ENCODE data around the gene ZSWIM6. TPM values are rescaled to one million over a fixed set of nuclear protein-coding genes. Genes with fewer than 3 reads are reported as not detected.

The ZSWIM6 gene
- total and polyA plus RNA-seq, 4 donors = 5.9 to 21.6 (median 13.3) TPM

- TF ChIP-seq CTCF (IDR thresholded peaks at IDR 0.05; ENCODE audit: control extremely low read depth, extremely low read depth) = no peak
- Histone ChIP-seq H3K4me1 (ENCODE audit: control insufficient read depth in 5 of 5, insufficient read depth in 5 of 5, low read length in 5 of 5) (peaks cover 2 to 19% (median 12%) of the 10 kb centered on the region in 5 donors), H3K27me3 (ENCODE audit: control insufficient read depth in 3 of 3, insufficient read depth in 3 of 3, low read length in 2 of 3) (no peaks in the 10 kb centered on the region), H3K4me3 (no peak overlapping the region), H3K9me3 (ENCODE audit: control insufficient read depth in 4 of 4, insufficient read depth in 3 of 4, low read length in 3 of 4) (no peaks in the 10 kb centered on the region), H3K27ac (ENCODE audit: low read depth in 1 of 2, low read length in 1 of 2) (no peak overlapping the region), H3K36me3 (ENCODE audit: control insufficient read depth in 4 of 4, insufficient read depth in 4 of 4, low read length in 4 of 4) (no peaks in the 10 kb centered on the region), H3K9ac (ENCODE audit: insufficient read depth in 1 of 2, low read length in 2 of 2) (no peak overlapping the region)
- ATAC-seq (ENCODE audit: insufficient read depth, low FRiP score) = peak; percentile 27
- DNase-seq = no peak
- WGBS, 2 donors = 64 to 70% methylated on average over 4 of the region's 4 CpGs
These were observed 10.0 kb downstream of the ZSWIM6 start for GRCh38 chr5:61342071-61342501.

GRCh38 chr5:61344187-61344944 lies 12.3 kb downstream of the ZSWIM6 start:
- Histone ChIP-seq H3K4me3 (no peak overlapping the region), H3K27ac (ENCODE audit: low read depth in 1 of 2, low read length in 1 of 2) (no peak overlapping the region), H3K4me1 (ENCODE audit: control insufficient read depth in 5 of 5, insufficient read depth in 5 of 5, low read length in 5 of 5) (peaks cover 4 to 19% (median 12%) of the 10 kb centered on the region in 5 donors), H3K36me3 (ENCODE audit: control insufficient read depth in 4 of 4, insufficient read depth in 4 of 4, low read length in 4 of 4) (no peaks in the 10 kb centered on the region), H3K9me3 (ENCODE audit: control insufficient read depth in 4 of 4, insufficient read depth in 3 of 4, low read length in 3 of 4) (no peaks in the 10 kb centered on the region), H3K9ac (ENCODE audit: insufficient read depth in 1 of 2, low read length in 2 of 2) (peak overlapping the region in 1 of 2 donors; percentile 11), H3K27me3 (ENCODE audit: control insufficient read depth in 3 of 3, insufficient read depth in 3 of 3, low read length in 2 of 3) (no peaks in the 10 kb centered on the region)
- DNase-seq (peak; percentile 62 to 75 (median 68)), ATAC-seq (ENCODE audit: insufficient read depth, low FRiP score) (no peak)
- TF ChIP-seq CTCF (IDR thresholded peaks at IDR 0.05; ENCODE audit: control extremely low read depth, extremely low read depth) = no peak
- 54 to 56% methylated on average over 6 of the region's 6 CpGs for WGBS, 2 donors

GRCh38 chr5:61346511-61346910 lies 14.5 kb downstream of the ZSWIM6 start:
- TF ChIP-seq CTCF (IDR thresholded peaks at IDR 0.05; ENCODE audit: control extremely low read depth, extremely low read depth) = no peak
- H3K4me1 ChIP-seq (ENCODE audit: control insufficient read depth in 5 of 5, insufficient read depth in 5 of 5, low read length in 5 of 5) = peaks cover 4 to 21% (median 12%) of the 10 kb centered on the region in 5 donors
- no peaks in the 10 kb centered on the region for H3K36me3 ChIP-seq (ENCODE audit: control insufficient read depth in 4 of 4, insufficient read depth in 4 of 4, low read length in 4 of 4)
- no peaks in the 10 kb centered on the region for H3K9me3 ChIP-seq (ENCODE audit: control insufficient read depth in 4 of 4, insufficient read depth in 3 of 4, low read length in 3 of 4)
- H3K9ac ChIP-seq (ENCODE audit: insufficient read depth in 1 of 2, low read length in 2 of 2) = no peak overlapping the region
- H3K4me3 ChIP-seq = no peak overlapping the region
- ATAC-seq (ENCODE audit: insufficient read depth, low FRiP score) (no peak), DNase-seq (peak in 2 of 3 donors; percentile 47 to 48)
- 70 to 78% methylated on average over 2 of the region's 2 CpGs for WGBS, 2 donors
- H3K27me3 ChIP-seq (ENCODE audit: control insufficient read depth in 3 of 3, insufficient read depth in 3 of 3, low read length in 2 of 3) = no peaks in the 10 kb centered on the region
- H3K27ac ChIP-seq (ENCODE audit: low read depth in 1 of 2, low read length in 1 of 2) = no peak overlapping the region

Measured in lung (tissue), 12 donors.